IPS-18a (cell line): ENCODE data around the gene CEP72.
"Not testable (repeated sequence)": the region's sequence is repeated elsewhere in the genome, so short reads cannot be mapped to it uniquely, and the experiment has no call there.

Experiments used
- H3K27ac ChIP-seq: one replicate; pipeline ENCODE4 v1.5.1; 2013; ENCODE audit warnings: low read length
- H3K27me3 ChIP-seq: one replicate; pipeline ENCODE4 v1.6.1; 2013; ENCODE audit warnings: mild to moderate bottlenecking, low read length; ENCODE audit not compliant: control insufficient read depth, insufficient read depth
- H3K36me3 ChIP-seq: one replicate; pipeline ENCODE4 v1.6.1; 2013; ENCODE audit warnings: low read depth, low read length; ENCODE audit not compliant: control insufficient read depth
- H3K4me1 ChIP-seq: one replicate; pipeline ENCODE4 v1.6.1; 2013; ENCODE audit warnings: low read depth, low read length; ENCODE audit not compliant: control insufficient read depth
- H3K4me3 ChIP-seq: one replicate; pipeline ENCODE4 v1.5.1; 2013; ENCODE audit warnings: low read length
- H3K9ac ChIP-seq: one replicate; pipeline ENCODE4 v1.6.1; 2013; ENCODE audit warnings: mild to moderate bottlenecking, low read length, moderate library complexity
- H3K9me3 ChIP-seq: one replicate; pipeline ENCODE4 v1.6.1; 2013; ENCODE audit warnings: low read depth, low read length; ENCODE audit not compliant: control insufficient read depth

CEP72 gene

DNA sequence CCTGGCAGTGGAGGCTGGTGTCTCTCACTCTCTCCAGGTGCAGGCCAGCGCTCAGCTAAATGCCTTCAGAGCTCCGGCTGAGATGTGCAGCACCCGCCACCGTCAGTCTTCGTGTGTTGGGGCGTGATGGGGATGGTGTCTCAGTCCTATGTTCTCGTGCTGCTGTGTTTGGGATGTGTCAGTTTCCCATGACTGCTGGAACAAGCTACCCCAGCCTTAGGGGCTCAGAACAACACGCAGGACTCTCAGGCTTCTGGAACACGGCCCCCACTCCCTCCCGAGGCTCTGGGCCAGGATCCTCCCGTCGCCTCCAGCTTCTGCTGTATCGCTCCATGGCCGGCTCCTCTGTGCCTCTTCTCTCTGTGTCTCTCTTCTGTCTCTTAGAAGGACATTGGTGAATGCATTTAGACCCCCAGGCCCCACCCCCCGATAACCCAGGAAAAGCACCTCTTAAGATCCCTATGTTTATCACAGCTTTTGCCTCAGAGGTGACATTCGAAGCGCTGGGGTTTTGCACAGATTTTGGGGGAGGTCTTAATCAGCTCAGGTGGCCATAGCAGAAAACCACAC, 9.6 kb upstream of the CEP72 start:
- Histone ChIP-seq H3K36me3 (no peaks in the 10 kb centered on the region), H3K4me1 (no peaks in the 10 kb centered on the region), H3K4me3 (no peak overlapping the region), H3K9ac (no peak overlapping the region), H3K27me3 (peaks cover 12% of the 10 kb centered on the region), H3K27ac (no peak overlapping the region), H3K9me3 (no peaks in the 10 kb centered on the region)

DNA sequence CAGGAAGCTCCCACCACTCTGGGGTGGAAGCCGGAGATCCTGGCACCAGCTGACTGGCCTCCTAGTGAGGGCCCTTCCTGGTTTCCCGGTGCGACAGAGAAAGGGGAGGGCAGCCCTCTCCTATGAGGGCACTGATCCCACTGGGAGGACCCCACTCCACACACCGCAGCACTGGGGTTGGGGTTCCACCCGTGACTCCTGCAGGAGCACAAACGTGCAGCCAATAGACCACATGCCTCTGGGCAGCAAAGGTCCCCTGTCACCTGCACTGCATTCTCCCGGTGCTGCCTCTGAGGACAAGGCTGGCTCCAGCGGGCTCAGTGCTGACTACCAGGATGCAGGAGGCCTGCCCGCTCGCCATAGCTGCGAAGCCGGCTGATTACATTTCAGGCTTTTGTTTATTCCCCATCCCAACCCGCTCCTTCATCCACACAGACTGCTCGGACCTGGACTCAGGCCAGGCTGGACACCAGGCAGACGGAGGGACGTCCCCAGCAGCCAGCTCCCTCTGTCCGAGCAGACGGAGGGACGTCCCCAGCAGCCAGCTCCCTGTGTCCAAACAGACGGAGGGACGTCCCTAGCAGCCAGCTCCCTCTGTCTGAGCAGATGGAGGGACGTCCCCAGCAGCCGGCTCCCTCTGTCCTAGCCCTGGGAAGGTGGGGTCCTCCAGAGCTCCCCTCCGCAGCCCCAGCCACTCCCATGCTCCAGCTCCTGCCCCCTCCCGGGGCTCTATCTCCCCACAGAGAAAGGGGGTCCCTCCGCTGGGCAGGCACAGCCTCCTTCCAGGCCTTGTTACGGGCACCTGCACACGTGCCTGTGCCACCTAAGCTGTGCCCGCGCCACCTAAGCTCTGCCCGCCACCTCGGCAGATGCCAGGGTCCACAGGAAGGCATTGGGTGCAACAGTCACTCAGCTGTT, 8.8 kb upstream of the CEP72 start:
- Histone ChIP-seq H3K27ac (no peak overlapping the region), H3K9ac (no peak overlapping the region), H3K4me1 (no peaks in the 10 kb centered on the region), H3K9me3 (no peaks in the 10 kb centered on the region), H3K4me3 (no peak overlapping the region), H3K27me3 (peaks cover 5% of the 10 kb centered on the region), H3K36me3 (no peaks in the 10 kb centered on the region)

DNA sequence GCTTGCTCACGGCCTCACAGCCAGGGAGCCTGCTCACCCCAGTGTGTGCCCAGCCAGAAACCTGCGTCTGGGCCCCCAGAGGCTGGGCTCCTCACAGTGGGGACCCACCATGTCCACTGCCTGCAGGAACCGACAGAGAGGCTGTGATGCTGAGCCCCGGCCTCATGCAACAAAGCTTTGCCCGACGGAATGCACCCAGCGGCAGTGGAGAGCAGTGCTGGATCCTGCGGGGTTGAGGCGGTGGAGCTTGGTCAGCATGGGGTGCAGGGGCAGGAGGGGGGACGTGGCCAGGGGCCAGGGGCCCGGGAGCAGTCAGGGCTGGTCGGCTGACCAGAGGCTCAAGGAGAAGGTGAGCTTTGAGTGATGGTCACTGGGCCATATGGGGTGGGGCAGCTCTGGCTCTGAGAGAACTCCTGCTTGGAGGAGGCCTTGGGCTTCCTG, 7.7 kb upstream of the CEP72 start:
- no peaks in the 10 kb centered on the region for H3K27me3 ChIP-seq
- H3K4me1 ChIP-seq = no peaks in the 10 kb centered on the region

DNA sequence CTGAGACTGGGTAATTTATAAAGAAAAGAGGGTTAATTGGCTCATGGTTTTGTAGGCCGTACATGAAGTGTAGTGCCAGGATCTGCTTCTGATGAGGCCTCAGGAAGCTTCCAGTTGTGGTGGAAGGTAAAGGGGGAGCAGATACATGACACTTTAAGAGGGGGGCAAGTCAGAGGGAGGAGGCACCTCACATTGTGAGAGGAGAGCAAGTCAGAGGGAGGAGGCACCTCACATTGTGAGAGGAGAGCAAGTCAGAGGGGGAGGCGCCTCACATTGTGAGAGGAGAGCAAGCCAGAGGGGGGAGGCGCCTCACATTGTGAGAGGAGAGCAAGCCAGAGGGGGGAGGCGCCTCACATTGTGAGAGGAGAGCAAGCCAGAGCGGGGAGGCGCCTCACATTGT, 7.0 kb upstream of the CEP72 start:
- H3K9ac ChIP-seq, H3K27me3 ChIP-seq, H3K4me1 ChIP-seq, H3K27ac ChIP-seq, H3K4me3 ChIP-seq, H3K36me3 ChIP-seq, H3K9me3 ChIP-seq: not testable (repeated sequence)

More for the DNA sequence above, 7.7 kb upstream of the CEP72 start:
- Histone ChIP-seq H3K9ac (no peak overlapping the region), H3K9me3 (no peaks in the 10 kb centered on the region), H3K36me3 (no peaks in the 10 kb centered on the region), H3K27ac (no peak overlapping the region), H3K4me3 (no peak overlapping the region)

DNA sequence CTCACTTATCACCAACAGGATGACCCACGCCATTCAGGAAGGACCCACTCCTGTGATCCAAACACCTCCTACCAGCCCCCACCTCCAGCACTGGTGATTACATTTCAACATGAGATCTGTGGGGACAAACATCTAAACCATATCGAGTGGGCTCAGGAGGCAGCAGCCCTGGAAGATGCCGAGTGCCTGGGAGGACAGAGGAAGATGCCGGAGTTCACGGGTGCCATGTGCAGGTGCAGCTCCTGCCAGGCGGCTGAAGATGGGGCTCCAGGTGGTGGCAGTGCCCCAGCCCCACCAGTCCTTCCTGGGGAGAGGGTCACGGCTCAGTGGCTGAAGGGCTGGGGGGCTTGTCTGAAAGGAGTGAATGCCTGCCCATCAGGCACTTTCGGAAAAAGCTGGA, 6.1 kb upstream of the CEP72 start:
- Histone ChIP-seq H3K27ac (no peak overlapping the region), H3K27me3 (no peaks in the 10 kb centered on the region), H3K4me1 (no peaks in the 10 kb centered on the region), H3K9ac (no peak overlapping the region), H3K4me3 (no peak overlapping the region), H3K9me3 (no peaks in the 10 kb centered on the region), H3K36me3 (no peaks in the 10 kb centered on the region)

DNA sequence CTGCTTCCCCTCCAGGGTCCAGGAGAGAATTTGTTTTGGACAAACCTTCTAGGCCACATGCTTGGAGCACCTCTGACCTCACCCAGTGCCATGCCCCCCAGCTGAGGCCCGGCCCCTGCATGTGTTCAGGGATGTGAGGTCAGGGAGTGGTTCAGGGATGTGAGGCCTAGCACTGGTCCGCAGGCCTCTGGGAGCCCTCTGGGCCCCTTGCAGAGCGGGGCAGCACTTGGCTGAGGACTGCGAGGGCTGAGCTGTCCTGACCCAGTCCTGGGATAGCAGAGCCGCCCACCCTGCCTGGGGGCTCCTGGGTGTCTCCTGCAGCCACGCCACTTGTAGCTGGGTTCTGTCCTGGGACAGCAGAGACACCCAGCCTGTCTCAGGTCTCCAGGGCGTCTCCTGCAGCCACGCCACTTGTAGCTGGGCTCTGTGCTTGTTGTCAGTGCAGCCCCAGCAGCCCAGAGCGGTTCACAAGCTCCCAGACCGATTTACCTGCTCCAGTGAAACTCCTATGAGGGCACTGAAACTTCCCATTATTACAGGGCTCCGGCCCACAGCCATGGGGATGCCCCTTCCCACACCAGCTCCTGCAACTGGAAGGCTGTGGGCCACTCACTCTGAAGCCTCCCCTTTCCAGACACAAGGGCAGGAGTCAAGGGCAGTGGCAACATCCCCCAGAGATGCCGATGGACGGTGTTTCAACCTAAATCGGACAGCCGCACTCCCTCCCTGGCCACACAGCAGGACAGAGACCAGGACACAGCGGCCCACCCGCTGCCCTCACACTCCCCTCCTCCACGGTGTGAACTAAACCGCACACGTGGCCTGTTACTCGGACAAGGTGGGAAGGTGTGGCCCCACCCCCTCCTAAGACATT, 5.4 kb upstream of the CEP72 start:
- H3K36me3 ChIP-seq = no peaks in the 10 kb centered on the region
- no peak overlapping the region for H3K27ac ChIP-seq
- H3K4me1 ChIP-seq = no peaks in the 10 kb centered on the region
- H3K4me3 ChIP-seq = no peak overlapping the region
- H3K9me3 ChIP-seq = no peaks in the 10 kb centered on the region
- H3K27me3 ChIP-seq = no peaks in the 10 kb centered on the region
- H3K9ac ChIP-seq = no peak overlapping the region

DNA sequence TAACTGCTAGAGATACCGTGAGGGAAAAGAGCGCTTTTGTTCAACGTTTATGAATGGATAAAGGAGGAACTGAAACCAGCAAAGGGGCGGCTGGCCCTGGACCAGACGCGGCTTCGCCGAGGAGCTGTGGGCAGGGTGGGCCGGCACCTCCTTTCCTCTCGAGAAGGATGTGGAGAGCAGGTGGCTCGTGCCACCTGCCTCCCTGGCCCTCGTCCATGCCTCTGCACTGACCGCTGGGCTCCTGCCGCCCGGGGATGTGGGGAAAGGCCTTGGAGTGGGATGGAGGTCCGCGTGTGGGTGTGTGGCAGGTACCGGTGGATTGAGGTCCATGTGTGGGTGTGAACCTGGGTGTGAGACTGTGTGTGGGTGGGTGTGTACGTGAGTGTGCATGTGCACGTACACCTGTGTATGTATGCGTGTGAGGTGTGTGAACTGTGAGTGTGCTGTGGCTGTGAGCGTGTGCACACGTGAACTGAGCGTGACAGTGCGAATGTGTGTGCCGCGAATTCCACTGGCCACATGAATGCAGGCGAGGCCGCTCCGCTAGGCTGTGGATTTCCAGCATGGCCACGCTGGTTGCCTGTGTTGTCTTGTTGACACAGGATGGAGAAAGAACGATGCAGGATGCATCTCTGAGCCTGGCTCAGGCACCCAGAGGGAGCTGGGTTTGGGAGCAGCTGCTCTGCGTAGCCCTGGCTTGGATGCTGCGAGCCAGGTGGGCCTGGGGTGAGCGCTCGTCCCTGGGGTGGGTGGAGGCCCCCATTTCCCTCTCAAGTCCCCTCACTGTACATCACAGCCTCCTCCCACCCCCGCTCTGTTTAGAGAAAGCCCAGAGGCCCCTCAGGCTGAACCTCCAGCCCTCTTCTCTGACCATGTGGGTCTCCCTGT, 4.4 kb upstream of the CEP72 start:
- no peak overlapping the region for H3K27ac ChIP-seq
- no peak overlapping the region for H3K9ac ChIP-seq
- no peaks in the 10 kb centered on the region for H3K36me3 ChIP-seq
- peaks cover under 1% of the 10 kb centered on the region for H3K4me1 ChIP-seq
- H3K9me3 ChIP-seq = no peaks in the 10 kb centered on the region
- no peak overlapping the region for H3K4me3 ChIP-seq
- H3K27me3 ChIP-seq = no peaks in the 10 kb centered on the region

DNA sequence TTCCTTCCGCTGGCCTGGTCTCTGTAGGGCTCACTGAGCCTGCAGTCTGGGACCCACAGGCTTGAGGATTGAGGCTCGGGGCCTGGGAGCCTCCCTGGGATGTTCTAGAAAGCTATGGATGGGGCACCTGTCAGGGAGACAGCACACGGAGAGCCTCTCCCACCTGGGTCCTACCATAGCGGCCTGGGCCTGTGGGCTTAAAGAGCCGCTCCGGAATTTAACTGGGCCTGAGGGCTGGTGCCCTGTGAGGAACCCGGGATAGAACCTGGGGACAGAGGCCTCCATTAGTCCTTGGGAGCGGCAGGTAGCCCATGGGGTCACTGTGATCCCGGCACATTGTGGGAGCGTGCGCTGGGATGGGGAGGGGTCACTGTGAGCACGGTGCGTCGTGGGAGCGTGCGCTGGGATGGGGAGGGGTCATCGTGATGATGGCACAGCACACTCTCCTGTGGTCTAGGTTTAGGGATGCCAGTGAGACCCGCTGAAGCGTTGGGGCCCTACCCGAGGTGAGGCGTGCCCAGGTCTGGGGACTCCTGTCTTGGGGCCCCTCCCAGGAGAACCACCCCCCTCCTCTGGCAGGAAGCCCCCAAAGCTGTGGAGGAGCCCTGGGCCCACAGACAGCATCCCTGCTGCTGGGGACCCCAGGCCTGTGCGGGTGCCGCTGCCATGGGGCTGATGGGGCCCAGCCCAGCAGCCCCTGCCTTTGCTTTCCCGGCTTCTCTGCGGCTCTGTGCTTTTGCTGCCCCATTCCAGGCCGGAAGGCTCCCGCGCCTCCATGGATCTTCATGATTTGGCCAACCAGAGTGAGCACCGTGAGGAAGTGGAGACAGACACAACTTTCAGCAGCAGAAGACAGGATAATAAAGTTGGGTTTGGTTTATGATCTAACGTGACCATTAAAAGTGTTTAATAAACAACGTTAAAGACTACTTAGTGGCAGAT, 3.4 kb upstream of the CEP72 start:
- Histone ChIP-seq H3K4me3 (no peak overlapping the region), H3K4me1 (peaks cover 4% of the 10 kb centered on the region), H3K9me3 (no peaks in the 10 kb centered on the region), H3K27ac (no peak overlapping the region), H3K36me3 (no peaks in the 10 kb centered on the region), H3K27me3 (no peaks in the 10 kb centered on the region), H3K9ac (no peak overlapping the region)

DNA sequence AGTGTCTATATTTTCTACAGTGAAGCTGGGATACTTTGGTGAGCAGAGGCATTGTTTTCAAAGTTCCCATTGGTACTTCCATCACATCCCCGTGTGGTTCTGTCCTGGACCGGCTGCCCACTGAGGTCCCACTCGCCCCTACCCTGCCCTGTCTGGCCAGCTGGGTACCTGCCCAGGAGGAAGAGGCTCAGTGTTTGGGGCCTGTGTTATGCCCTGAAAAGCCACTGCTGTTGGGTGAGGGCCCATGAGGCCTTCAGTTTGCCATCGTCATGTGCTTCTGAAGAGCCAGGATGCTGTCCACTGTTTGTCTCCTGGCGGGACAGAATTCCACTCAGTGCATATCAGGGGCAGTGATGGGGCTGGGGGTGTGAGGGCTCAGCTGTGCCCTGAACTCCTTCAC, 2.6 kb upstream of the CEP72 start:
- Histone ChIP-seq H3K4me1 (peaks cover 4% of the 10 kb centered on the region), H3K9ac (no peak overlapping the region), H3K27ac (no peak overlapping the region), H3K36me3 (no peaks in the 10 kb centered on the region), H3K9me3 (no peaks in the 10 kb centered on the region), H3K4me3 (no peak overlapping the region), H3K27me3 (no peaks in the 10 kb centered on the region)

DNA sequence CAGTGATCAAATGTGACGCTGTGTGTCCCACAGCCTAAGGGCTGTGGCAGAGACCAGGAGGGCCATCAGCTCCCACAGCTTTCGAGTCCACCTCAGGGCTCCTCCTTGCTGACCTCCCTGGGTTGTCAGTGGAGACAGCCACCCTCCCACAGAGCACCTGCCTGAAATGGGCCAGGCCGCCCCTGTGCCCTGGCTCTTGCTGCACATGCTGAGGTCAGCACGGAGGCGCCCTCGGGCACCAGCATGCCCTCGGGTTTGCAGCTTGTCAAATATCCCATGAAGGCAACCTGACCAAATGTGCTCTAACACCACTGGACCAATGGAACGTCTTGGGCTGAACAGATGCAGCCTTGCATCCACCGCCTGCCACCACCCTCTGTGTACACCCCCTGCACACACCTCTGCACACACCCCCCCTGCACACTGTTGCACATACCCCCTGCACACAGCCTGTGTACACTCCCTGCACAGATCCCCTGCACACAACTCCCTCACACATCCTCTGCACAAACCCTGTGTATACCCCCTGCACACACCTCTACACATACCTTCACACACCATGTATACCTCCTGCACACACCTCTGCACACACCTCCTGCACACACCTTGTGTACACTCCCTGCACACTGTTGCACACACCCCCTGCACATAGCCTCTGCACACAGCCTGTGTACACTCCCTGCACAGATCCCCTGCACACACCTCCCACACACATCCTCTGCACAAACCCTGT, 2.0 kb upstream of the CEP72 start:
- Histone ChIP-seq H3K4me3 (no peak overlapping the region), H3K9me3 (no peaks in the 10 kb centered on the region), H3K9ac (no peak overlapping the region), H3K27ac (no peak overlapping the region), H3K4me1 (peaks cover 4% of the 10 kb centered on the region), H3K36me3 (no peaks in the 10 kb centered on the region), H3K27me3 (no peaks in the 10 kb centered on the region)
